CD14-positive monocyte (primary cell): ENCODE results near the gene UTRN. TPM values are rescaled to one million over a fixed set of nuclear protein-coding genes. Genes with fewer than 3 reads are reported as not detected.

Source experiments
- DNase-seq, 3 donors: peaks; one replicate each; pipeline ENCODE4 v3.0.0-alpha.2; 2011 to 2022
- H2AFZ ChIP-seq: 2 replicates; pipeline ENCODE4 v1.6.0; 2012; ENCODE audit warnings: mild to moderate bottlenecking, low read depth, low read length, inconsistent platforms; ENCODE audit not compliant: insufficient read depth, poor library complexity, severe bottlenecking
- H3K27ac ChIP-seq, 2 donors: 1 replicate in 1 of 2; 2 replicates in 1 of 2; pipeline ENCODE4 v1.5.1; 2012 to 2013; ENCODE audit warnings: low read length in 2 of 2, control low read depth in 1 of 2, inconsistent platforms in 1 of 2, low read depth in 1 of 2, mild to moderate bottlenecking in 1 of 2
- H3K27me3 ChIP-seq, 2 donors: one replicate each; pipeline versions ENCODE4 v1.6.0 to v1.6.1; 2011 to 2013; ENCODE audit warnings: low read length in 2 of 2; ENCODE audit not compliant: control insufficient read depth in 2 of 2, insufficient read depth in 2 of 2
- H3K36me3 ChIP-seq, 2 donors: replicated peaks in 1 of 2; 1 replicate in 1 of 2; 2 replicates in 1 of 2; pipeline versions ENCODE4 v1.5.1 to v1.6.1; 2012 to 2013; ENCODE audit warnings: low read length in 2 of 2, control low read depth in 1 of 2, inconsistent platforms in 1 of 2, mild to moderate bottlenecking in 1 of 2; ENCODE audit not compliant: insufficient read depth in 2 of 2, control insufficient read depth in 1 of 2
- H3K4me1 ChIP-seq, 2 donors: 1 replicate in 1 of 2; 2 replicates in 1 of 2; pipeline versions ENCODE4 v1.5.1 to v1.6.1; 2012 to 2013; ENCODE audit warnings: low read length in 2 of 2, control low read depth in 1 of 2, inconsistent platforms in 1 of 2, mild to moderate bottlenecking in 1 of 2, moderate library complexity in 1 of 2; ENCODE audit not compliant: insufficient read depth in 2 of 2, control insufficient read depth in 1 of 2
- H3K4me2 ChIP-seq: replicated peaks from 2 replicates; pipeline ENCODE3; 2012; ENCODE audit warnings: low read length, moderate library complexity, mild to moderate bottlenecking; ENCODE audit not compliant: poor library complexity, severe bottlenecking; ENCODE audit errors: extremely low read depth
- H3K4me3 ChIP-seq, 3 experiments: fragments of 200-600 bp in 1 of 3; sonication (generic) in 1 of 3; replicated peaks in 1 of 3; 1 replicate in 2 of 3; 2 replicates in 1 of 3; pipeline ENCODE4 v1.5.1; 2011 to 2013; ENCODE audit warnings: low read length in 3 of 3, mild to moderate bottlenecking in 3 of 3, control low read depth in 2 of 3, low read depth in 2 of 3, inconsistent platforms in 1 of 3, moderate library complexity in 1 of 3
- H3K79me2 ChIP-seq: 2 replicates; pipeline ENCODE4 v1.6.0; 2012; ENCODE audit warnings: mild to moderate bottlenecking, control low read depth, inconsistent platforms, low read length, moderate library complexity; ENCODE audit not compliant: insufficient read depth
- H3K9ac ChIP-seq: 2 replicates; pipeline ENCODE4 v1.6.0; 2017; ENCODE audit warnings: low read length, mild to moderate bottlenecking; ENCODE audit not compliant: insufficient read depth, poor library complexity, severe bottlenecking
- H3K9me3 ChIP-seq, 2 donors: replicated peaks in 1 of 2; 1 replicate in 1 of 2; 2 replicates in 1 of 2; pipeline versions ENCODE4 v1.5.1 to v1.6.1; 2012 to 2013; ENCODE audit warnings: low read length in 2 of 2, control low read depth in 1 of 2; ENCODE audit not compliant: control insufficient read depth in 1 of 2, insufficient read depth in 1 of 2
- H4K20me1 ChIP-seq: 2 replicates; pipeline ENCODE4 v1.6.0; 2012; ENCODE audit warnings: mild to moderate bottlenecking, low read length, control low read depth, moderate library complexity; ENCODE audit not compliant: insufficient read depth
- H3K27ac Mint-ChIP-seq, 7 donors: one replicate each; pipeline ENCODE4 v1.8.0; 2020; ENCODE audit warnings: mild to moderate bottlenecking in 7 of 7, mixed read lengths in 7 of 7, moderate library complexity in 6 of 7, inconsistent platforms in 2 of 7
- H3K27me3 Mint-ChIP-seq, 3 donors: one replicate each; pipeline ENCODE4 v1.8.0; 2021 to 2022; ENCODE audit warnings: low read depth in 3 of 3, mild to moderate bottlenecking in 3 of 3, mixed read lengths in 3 of 3, moderate library complexity in 3 of 3, inconsistent platforms in 1 of 3
- H3K36me3 Mint-ChIP-seq, 2 donors: one replicate each; pipeline ENCODE4 v1.8.0; 2020; ENCODE audit warnings: mixed read lengths in 2 of 2, inconsistent platforms in 1 of 2, mild to moderate bottlenecking in 1 of 2
- H3K4me1 Mint-ChIP-seq: one replicate; pipeline ENCODE4 v1.8.0; 2020; ENCODE audit warnings: mild to moderate bottlenecking, mixed read lengths
- H3K4me3 Mint-ChIP-seq, 2 donors: one replicate each; pipeline ENCODE4 v1.8.0; 2020; ENCODE audit warnings: mild to moderate bottlenecking in 2 of 2, mixed read lengths in 2 of 2, moderate library complexity in 1 of 2
- H3K9me3 Mint-ChIP-seq, 7 donors: one replicate each; pipeline ENCODE4 v1.8.0; 2020 to 2022; ENCODE audit warnings: mixed read lengths in 7 of 7, mild to moderate bottlenecking in 6 of 7, moderate library complexity in 6 of 7, inconsistent platforms in 2 of 7
- CTCF ChIP-seq: fragments of 200-600 bp; IDR thresholded peaks from one replicate; pipeline ENCODE4 v1.8.0; 2022; ENCODE audit warnings: antibody characterized with exemption, mild to moderate bottlenecking
- whole genome bisulfite sequencing: methylation state at CpG from one replicate; pipeline ENCODE4 v1.1.5; 2013; ENCODE audit warnings: missing lambda C conversion rate; ENCODE audit not compliant: insufficient coverage; 5-methylcytosine and 5-hydroxymethylcytosine counted together
- intact Hi-C, 2 donors: fragments of 100-400 bp; cut with micrococcal nuclease; formaldehyde crosslinking; loops; one replicate each; pipeline versions ENCODE4 v1.15.0 to v1.15.1; 2023
- polyA plus RNA-seq, 3 donors: library from polyadenylated mRNA; depleted of rRNA in 1 of 3; unstranded in 2 of 3; stranded (reverse) in 1 of 3; fragments of 300-500 nt in 2 of 3; fragments of >200 nt in 1 of 3; fragmentation: Illumina TruSeq in 2 of 3; gene quantifications; 1 replicate in 2 of 3; 2 replicates in 1 of 3; pipeline ENCODE4 v1.2.3, GENCODE V29; 2012 to 2021

UTRN gene
- polyA plus RNA-seq, 3 donors: 21.8 to 106 (median 66.1) TPM

- Mint-ChIP-seq H3K36me3 (peaks cover 14 to 29% of the 10 kb centered on the region in 2 donors), H3K9me3 (peaks cover 0 to 3% (median 0%) of the 10 kb centered on the region in 7 donors), H3K4me1 (peaks cover 27% of the 10 kb centered on the region), H3K27ac (no peak overlapping the region), H3K27me3 (no peaks in the 10 kb centered on the region), H3K4me3 (no peak overlapping the region)
- Histone ChIP-seq H3K27me3 (no peaks in the 10 kb centered on the region), H3K4me1 (peaks cover 4 to 21% of the 10 kb centered on the region in 2 donors), H4K20me1 (peaks cover 91% of the 10 kb centered on the region), H3K79me2 (peaks cover 96% of the 10 kb centered on the region), H3K27ac (no peak overlapping the region), H3K36me3 (peaks cover 10 to 32% of the 10 kb centered on the region in 2 donors), H3K9me3 (no peaks in the 10 kb centered on the region), H3K4me2 (no peak overlapping the region), H2AFZ (no peak overlapping the region), H3K9ac (no peak overlapping the region), H3K4me3 (no peak overlapping the region)
- TF ChIP-seq CTCF: no peak
- intact Hi-C loops: loop anchor here in 1 of 2 donors (10.0 kb wide), 1 partner anchor 51 kb away; no protein-coding TSS in a partner anchor
- 100% methylated on average over 1 of the region's 5 CpGs for WGBS
- DNase-seq: no peak
These were observed 28.9 kb downstream of the UTRN start for GRCh38 chr6:144314003-144314485.

GRCh38 chr6:144314562-144314961 lies 29.4 kb downstream of the UTRN start:
- peaks cover 89% of the 10 kb centered on the region for H4K20me1 ChIP-seq
- Mint-ChIP-seq H3K36me3 (peaks cover 10 to 25% of the 10 kb centered on the region in 2 donors), H3K9me3 (peaks cover 0 to 3% (median 0%) of the 10 kb centered on the region in 7 donors), H3K27me3 (no peaks in the 10 kb centered on the region), H3K27ac (no peak overlapping the region), H3K4me1 (peaks cover 32% of the 10 kb centered on the region), H3K4me3 (no peak overlapping the region)
- H3K36me3 ChIP-seq: peaks cover 5 to 27% of the 10 kb centered on the region in 2 donors
- H2AFZ ChIP-seq: no peak overlapping the region
- DNase-seq: no peak
- intact Hi-C loops: loop anchor here in 1 of 2 donors (10.0 kb wide), 1 partner anchor 50 kb away; no protein-coding TSS in a partner anchor
- no peak overlapping the region for H3K9ac ChIP-seq
- no peak for TF ChIP-seq CTCF
- no peak overlapping the region for H3K4me3 ChIP-seq
- H3K79me2 ChIP-seq: peaks cover 94% of the 10 kb centered on the region
- peaks cover 9 to 26% of the 10 kb centered on the region in 2 donors for H3K4me1 ChIP-seq
- no peaks in the 10 kb centered on the region for H3K9me3 ChIP-seq
- no peak overlapping the region for H3K27ac ChIP-seq
- no peaks in the 10 kb centered on the region for H3K27me3 ChIP-seq
- no peak overlapping the region for H3K4me2 ChIP-seq
- 86% methylated on average over 1 of the region's 1 CpG for WGBS
